GM08714 (cell line): Measurements from ENCODE around the gene LRRC49.

Source experiments
- H3K4me3 ChIP-seq: fragments of 200-500 bp; sonication (Bioruptor generic); 2 replicates; pipeline ENCODE4 v1.5.1; 2014; ENCODE audit warnings: mild to moderate bottlenecking, low read length, inconsistent platforms
- ZNF274 ChIP-seq: IDR thresholded peaks from 2 replicates; pipeline ENCODE4 v1.6.1; 2012; ENCODE audit warnings: mild to moderate bottlenecking, low read depth, low read length

Gene LRRC49

DNA sequence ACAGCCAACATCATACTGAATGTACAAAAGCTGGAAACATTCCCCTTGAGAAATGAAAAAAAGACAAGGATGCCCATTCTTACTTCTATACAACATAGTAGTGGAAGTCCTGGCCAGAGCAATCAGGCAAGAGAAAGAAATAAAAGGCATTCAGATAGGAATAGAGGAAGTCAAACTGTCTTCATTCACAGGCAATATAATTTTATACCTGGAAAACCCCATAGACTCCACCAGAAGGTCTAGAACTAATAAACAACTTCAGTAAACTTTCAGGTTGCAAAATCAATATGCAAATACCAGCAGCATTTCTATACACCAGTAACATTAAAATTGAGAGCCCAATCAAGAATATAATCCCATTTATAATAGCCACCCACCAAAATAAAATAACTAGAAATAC is 195.5 kb downstream of the LRRC49 start:
- no peak overlapping the region for H3K4me3 ChIP-seq
- TF ChIP-seq ZNF274: no peak

DNA sequence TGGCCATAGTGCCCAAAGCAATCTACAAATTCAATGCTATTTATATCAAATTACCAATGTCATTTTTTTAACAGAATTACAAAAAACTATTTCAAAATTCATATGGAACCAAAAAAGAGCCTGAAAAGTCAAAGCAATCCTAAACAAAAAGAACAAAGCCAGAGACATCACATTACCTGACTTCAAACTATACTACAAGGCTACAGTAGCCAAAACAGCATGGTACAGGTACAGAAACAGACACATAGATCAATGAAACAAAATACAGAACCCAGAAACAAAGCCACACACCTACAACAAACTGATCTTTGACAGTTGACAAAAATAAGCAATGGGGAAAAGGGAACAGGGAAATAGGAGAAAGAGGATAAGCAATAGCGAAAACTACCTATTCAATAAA is 196.1 kb downstream of the LRRC49 start:
- no peak overlapping the region for H3K4me3 ChIP-seq
- no peak for TF ChIP-seq ZNF274

DNA sequence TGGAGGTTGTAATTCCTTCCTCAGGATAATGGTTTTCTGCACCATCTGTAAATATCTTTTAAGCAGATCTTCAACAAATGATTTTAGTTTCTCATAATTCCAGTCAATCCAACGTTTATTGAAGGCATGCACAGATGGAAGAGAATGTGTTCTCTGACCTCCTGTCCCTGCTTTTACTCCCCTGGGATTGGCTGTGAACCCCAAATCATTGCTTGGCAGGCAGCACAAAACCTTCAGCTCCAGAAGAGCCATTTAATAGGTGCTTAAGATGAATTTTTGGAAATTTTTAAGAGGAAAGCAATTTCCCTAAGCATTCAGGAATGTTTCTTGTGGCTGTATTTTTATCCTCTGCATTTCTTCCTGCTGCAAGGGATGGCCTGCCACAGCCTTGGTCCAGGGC is 197.2 kb downstream of the LRRC49 start:
- H3K4me3 ChIP-seq: no peak overlapping the region

DNA sequence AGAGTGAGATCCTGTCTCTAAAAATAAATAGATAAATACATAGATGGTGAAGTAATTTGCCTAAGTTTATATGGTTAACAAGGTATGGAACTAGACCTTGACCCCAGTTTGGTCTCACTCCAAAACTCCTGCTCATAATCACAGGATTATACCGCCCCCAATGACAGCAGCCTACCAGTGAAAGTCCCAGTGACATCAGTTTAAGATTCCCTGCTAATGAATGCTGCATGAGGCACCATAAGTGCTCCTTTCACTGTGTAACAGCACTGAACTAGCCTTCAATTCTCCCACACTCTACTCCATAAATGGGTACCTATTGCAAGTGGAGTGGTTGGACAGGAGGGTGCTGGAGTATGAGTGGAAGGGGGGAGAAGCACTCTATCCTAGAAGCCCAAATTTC is 199.0 kb downstream of the LRRC49 start:
- no peak for TF ChIP-seq ZNF274
- no peak overlapping the region for H3K4me3 ChIP-seq

More for the DNA sequence above, 197.2 kb downstream of the LRRC49 start:
- TF ChIP-seq ZNF274: no peak

DNA sequence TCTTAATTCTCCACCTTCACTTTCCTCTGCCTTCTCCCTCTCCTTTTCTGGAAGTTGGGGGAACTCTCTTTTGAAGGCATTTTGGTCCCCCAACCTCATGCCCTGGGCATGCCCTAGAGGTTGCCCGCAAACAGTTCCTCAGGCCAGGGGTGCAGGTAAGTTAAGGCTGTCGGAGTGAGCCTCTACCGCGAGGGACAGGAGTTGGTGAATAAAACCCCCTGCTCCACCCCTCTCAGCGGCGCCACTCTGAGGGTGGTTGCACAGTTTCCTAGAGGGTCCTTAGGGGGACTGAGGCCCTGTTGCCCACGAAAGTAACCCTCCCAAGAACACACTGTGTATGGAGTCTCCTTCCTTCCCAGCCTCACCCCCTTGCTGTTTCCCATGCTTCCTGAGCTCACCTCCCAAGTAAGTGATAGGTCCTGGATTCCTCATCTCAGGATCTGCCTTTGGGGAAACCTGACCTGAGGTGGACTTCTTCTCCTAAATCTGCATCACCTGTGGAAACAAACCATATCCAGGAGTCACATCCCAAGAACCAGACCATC is 199.5 kb downstream of the LRRC49 start:
- no peak for TF ChIP-seq ZNF274
- no peak overlapping the region for H3K4me3 ChIP-seq

DNA sequence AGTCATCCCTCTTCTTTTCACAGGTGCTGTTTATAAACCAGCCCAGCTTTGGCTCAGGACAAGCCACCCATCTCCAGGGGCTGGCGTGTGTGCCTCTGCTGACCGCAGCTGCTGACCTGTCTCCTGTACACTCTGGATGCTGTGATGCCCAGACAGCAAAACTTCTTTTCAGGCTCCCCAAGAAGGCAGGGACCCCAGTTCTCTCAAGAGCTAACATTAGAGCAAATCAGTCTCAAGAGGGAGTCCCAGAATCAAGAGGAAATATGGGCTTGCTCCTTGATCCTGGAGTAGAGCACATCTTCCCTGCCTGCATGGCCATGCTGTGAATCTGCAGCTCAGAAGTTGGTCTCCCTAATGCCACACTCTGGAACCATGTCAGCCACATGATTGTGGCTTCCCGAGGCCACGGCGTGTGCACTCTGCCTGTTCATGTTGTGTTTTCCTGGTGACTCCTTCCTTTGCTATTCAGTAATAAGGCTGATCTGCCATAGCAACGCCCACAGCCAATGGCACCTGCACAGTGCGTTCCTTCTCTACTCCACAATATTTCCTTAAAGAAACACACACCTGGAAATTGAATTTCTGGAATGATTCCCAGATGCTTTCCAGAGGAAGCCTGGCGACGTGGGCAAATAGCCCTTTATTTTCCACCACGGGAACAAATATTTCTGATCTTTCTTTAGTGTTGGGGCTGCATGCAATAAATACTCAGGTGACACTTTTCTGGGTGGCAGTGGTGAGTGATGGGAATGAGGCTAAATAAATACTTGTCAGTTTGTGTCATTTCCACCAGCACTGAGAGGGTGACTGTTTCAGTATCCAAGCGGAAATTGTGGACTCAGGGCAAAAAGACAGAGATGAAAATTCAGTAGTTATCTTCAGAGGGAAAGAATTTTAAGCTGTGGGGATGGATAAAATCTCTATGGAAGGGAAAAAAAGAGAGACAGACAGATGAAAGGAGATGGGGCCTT is 200.7 kb downstream of the LRRC49 start:
- no peak for TF ChIP-seq ZNF274
- H3K4me3 ChIP-seq: no peak overlapping the region

DNA sequence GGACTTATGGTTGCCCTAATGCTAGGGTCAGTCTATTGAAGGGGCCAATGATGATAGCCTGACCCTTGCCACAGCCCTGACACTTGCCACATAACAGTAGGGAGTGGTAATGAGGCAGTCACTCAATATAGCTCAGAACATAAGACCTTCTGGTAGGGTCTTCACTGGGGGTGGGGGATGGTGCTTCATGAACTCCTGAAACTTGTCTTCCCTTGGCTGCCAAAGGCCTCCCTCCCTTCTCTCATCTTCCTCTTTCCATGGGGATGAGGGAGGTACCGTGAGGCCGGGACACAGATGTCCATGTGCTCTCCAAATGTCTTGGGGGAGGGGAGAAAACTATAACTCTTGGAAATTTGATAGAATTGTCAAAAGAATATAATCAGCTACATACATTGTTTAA is 201.5 kb downstream of the LRRC49 start:
- no peak overlapping the region for H3K4me3 ChIP-seq
- TF ChIP-seq ZNF274: no peak

DNA sequence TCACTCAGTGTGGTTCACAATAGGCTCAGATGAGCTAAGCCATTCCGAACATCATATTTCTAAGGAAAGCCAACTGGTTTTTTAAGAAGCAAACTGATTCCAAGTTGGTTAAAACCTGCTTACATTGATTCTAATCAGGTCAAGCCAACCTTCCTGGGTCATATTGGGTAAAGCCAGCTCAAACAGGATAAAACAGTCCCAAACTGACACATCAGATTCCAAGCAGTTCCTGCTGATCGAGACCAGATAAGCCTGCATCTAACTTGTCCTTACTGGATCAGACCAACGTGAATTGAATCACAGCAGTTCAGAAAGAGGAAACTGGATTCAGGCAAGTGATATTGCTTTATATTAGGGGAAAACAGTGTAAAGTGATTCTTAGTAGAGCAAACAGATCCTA is 204.1 kb downstream of the LRRC49 start:
- no peak for TF ChIP-seq ZNF274
- H3K4me3 ChIP-seq: no peak overlapping the region

DNA sequence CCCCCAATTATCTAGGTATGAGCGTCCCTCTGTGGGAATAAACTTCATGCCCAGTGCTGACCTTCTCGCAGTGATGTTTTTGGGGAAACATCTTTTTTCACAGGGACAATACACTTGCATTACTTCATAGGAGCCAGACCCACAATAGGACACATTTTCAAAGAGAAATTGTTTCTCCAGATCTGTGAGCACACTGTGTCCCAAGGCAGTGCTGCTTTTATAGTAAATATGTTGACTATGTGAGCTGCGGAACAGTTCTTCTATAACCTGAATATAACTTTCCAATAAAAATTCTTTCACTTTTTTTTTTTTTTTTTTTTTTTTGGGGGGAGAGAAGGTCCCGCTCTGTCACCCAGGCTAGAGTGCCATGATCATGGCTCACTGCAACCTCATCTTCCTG is 205.3 kb downstream of the LRRC49 start:
- no peak for TF ChIP-seq ZNF274
- no peak overlapping the region for H3K4me3 ChIP-seq

DNA sequence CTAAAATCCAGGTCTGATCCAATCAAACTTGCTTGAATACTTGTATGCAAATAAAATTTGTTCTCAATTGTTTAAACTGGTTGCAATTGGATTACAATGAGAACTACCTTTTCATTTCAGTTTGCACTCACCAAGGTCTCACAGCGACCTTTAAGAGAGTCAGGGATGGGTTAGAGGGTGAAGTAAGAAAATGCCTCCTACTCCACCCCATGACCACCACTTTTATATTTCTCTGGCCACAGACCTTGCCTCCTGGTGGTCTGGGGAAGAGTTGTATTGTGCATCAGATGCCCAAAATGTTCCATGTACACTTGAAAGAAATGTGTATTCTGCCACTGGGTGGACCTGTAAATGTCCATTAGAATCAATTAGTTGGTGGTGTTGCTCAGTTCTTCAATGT is 206.3 kb downstream of the LRRC49 start:
- TF ChIP-seq ZNF274: no peak
- no peak overlapping the region for H3K4me3 ChIP-seq
